NOMO-1 treated with dmso at 0.1 percent for 144 hours (cell line): ENCODE measurements around the gene CDH13.

Source experiments
- DNase-seq: peaks from one replicate; lab custom pipeline; 2025; ENCODE audit not compliant: unreplicated experiment; lab: John Stamatoyannopoulos, UW

The CDH13 gene

DNA sequence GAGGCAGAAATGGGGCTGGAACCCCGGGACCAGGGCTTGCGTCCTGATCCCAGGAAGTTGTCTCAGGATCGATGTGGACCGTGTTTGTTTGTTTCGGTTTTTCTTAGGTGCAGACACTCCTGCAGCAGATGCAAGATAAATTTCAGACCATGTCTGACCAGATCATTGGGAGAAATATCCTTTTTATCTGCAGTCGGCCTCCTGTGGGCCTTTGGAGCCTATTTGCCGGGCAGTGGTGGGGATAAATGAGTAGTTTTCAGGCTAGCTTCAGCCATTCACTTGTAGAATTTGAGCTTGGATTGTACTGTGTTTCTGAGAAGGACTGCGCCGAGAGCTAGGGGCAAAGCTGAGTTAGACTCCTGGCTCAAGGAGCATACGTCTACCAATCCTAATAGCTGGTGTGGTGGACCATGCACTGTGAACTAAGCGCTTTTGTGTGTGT is 1181.8 kb downstream of the CDH13 start:
- no peak for DNase-seq

- DNase-seq, result no peak
Measured at GRCh38 chr16:83809092-83809491, 1182.3 kb downstream of the CDH13 start.

DNA sequence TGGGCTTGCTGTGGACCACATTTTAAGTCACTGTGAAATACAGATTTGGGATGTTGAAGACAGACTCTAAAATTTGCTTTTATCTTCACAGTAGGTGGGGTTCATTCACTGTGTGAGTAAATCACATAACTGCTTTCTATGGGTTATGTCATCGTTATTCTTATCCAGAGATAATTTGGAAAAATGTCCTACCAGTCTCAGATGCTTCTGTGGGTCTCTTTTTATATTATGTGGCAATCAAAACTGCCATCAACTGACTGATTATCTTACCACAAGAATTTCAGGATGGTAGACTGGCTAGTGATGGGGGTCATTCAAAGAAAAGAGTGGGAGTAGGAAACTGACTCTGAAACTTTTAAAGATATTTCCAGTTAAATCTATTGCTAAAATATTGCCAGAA is 1184.1 kb downstream of the CDH13 start:
- no peak for DNase-seq

GRCh38 chr16:83813823-83814658 is 1187.3 kb downstream of the CDH13 start:
- no peak for DNase-seq

- DNase-seq, result no peak
Measured at GRCh38 chr16:83814659-83814985, 1187.9 kb downstream of the CDH13 start.

GRCh38 chr16:83817022-83817421 is 1190.3 kb downstream of the CDH13 start:
- DNase-seq, result no peak

- DNase-seq, result no peak
Measured at GRCh38 chr16:83818276-83818675, 1191.5 kb downstream of the CDH13 start.

GRCh38 chr16:83819361-83819760 is 1192.6 kb downstream of the CDH13 start:
- DNase-seq, result no peak

- peak; percentile 48 for DNase-seq
Measured at GRCh38 chr16:83826146-83826913, 1199.6 kb downstream of the CDH13 start.

GRCh38 chr16:83830091-83830768 is 1203.5 kb downstream of the CDH13 start:
- no peak for DNase-seq

GRCh38 chr16:83830769-83831455 is 1204.1 kb downstream of the CDH13 start:
- no peak for DNase-seq

- DNase-seq, result no peak
Measured at GRCh38 chr16:83831456-83831987, 1204.8 kb downstream of the CDH13 start.

DNA sequence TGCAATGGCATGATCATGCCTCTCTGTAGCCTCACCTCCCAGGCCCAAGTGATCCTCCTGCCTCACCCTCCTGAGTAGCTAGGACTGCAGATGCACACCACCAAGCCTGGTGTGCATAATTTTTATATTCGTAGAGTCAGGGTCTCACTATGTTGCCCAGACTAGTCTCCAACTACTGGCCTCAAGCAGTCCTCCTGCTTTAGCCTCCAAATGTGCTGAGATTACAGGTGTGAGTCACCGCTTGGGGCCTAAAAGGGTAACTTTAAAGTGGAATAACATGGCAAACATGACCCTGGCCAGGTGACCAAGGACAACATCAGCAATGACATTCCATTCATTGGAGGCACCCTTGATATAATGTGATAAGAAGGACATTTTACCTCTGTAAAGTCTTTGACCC is 1207.2 kb downstream of the CDH13 start:
- DNase-seq, result no peak

DNA sequence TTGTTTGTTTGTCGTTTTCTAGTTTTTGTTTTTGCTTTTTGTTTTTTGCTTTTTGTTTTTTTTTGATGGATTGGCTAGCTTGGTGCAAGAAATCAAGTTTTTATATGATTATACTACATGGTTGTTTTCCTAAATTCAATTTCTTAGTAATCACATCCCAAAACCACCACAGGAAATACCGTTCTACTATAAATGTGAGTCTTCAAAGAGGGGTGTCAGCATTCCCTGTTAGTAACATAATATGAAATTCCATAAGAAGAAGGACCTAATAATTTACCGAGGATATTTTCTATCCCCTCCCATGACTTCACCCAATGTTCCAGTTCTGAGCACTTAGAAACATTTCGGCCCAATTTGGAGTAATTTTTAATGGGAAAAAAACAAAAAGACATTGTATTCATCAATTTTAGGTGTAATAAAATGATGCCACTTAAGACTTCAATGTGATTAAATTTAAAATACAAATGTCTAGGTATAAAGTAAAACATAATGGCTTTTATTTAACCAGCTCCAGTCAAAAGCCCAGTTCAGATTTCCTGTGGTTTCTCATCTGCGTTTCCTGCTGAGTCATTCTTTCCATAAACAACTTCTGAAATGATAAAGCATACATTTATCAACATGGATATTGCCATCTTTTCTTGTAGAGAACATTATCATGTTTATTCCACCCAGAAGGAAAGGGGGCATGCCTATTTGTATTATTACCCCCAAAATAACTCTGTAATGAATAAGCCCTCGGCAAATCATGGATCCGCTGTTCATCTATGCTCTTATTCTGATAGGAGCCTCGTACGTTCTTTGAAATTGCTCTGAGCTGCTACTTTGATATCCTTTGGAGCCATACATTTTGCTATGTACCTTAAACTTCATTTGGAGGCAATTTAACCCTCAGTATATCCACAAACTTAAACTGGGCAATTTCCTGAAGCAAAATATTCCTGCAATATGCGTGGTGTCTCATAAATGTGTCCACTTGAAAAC is 1209.1 kb downstream of the CDH13 start:
- no peak for DNase-seq

- DNase-seq, result no peak
Measured at GRCh38 chr16:83837566-83837965, 1210.8 kb downstream of the CDH13 start.

DNA sequence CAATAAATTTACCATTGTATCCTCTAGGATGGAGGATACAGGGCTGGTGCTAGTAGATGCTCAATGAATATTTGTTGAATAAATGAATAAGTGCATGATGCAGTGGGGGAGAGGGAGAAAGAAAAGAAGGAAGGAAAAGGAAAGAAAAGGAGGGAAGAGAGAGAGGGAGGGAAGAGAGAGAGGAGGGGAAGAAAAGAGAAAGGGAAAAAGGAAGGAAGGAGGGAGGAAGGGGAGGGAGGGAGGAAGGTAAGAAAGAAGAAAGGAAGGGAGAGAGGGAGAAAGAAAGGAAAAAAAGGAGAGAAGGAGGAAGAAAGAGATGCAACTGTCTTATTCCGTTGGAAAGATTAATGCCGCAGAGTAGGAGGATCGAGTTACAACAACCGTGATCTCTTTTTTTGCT is 1211.4 kb downstream of the CDH13 start:
- no peak for DNase-seq

DNA sequence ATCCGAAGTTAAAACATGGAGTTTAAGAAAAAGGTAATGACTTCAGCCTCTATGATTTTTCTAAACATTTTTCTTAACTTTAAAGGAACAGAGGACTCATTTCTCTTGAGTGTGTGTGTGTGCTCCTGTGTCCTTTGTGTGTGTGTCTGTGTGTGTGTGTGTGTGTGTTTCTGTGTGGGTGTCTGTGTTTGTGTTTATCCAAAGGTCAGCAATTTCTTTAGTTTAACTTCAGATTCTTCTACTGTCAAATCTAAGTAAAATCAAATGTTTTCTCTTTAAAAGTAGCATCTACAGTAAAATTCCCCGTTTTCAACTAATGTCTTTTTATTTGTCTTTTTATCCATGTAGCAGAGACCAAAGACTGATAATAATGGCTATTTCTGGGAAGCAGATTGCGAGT is 1212.8 kb downstream of the CDH13 start:
- DNase-seq, result no peak

GRCh38 chr16:83840060-83840617 is 1213.4 kb downstream of the CDH13 start:
- no peak for DNase-seq

DNA sequence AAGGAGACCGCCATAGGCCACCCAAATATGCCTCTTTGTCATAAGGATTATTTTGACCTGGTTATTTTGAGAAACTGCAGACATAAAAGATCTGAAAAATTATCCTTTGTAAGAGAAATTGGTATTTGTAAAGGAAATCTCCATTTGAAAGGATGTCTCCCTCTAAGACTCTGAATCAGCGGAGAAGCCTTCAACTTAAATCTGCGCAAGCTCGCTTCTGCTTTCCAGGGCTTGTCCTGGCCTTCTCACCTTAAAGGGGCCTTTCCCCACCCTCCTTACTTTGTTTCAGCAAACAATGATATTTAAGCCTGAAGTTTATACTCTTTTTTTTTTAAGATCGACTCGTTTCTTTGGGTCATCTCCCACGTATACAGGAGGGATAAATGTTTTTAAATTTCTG is 1215.5 kb downstream of the CDH13 start:
- DNase-seq, result peak; percentile 15
